Mesenchymal stem cell (in vitro differentiated cells and primary cell): ENCODE results near the gene GNG4.

Experiments
- DNase-seq: peaks from one replicate; pipeline ENCODE4 v3.0.0-alpha.2; 2013
- H2AFZ ChIP-seq: one replicate; pipeline ENCODE4 v1.6.1; 2013; ENCODE audit warnings: low read depth, mild to moderate bottlenecking, control low read depth, inconsistent platforms, low read length, moderate library complexity
- H2AK5ac ChIP-seq: 2 replicates; pipeline ENCODE4 v1.6.1; 2013; ENCODE audit warnings: low read length, moderate library complexity, mild to moderate bottlenecking, inconsistent platforms; ENCODE audit not compliant: severe bottlenecking
- H2BK120ac ChIP-seq: one replicate; pipeline ENCODE4 v1.6.1; 2013; ENCODE audit warnings: low read depth, mild to moderate bottlenecking, inconsistent platforms, low read length, moderate library complexity
- H2BK12ac ChIP-seq, 2 experiments: one replicate each; pipeline ENCODE4 v1.6.1; 2013; ENCODE audit warnings: inconsistent platforms in 2 of 2, low read length in 2 of 2, mild to moderate bottlenecking in 2 of 2, moderate library complexity in 2 of 2, control low read depth in 1 of 2
- H2BK15ac ChIP-seq: one replicate; pipeline ENCODE4 v1.6.1; 2013; ENCODE audit warnings: mild to moderate bottlenecking, low read depth, inconsistent platforms; ENCODE audit not compliant: poor library complexity, severe bottlenecking
- H2BK5ac ChIP-seq: 2 replicates; pipeline ENCODE4 v1.6.1; 2013; ENCODE audit warnings: low read depth, mild to moderate bottlenecking, low read length, control low read depth, inconsistent platforms; ENCODE audit not compliant: poor library complexity, severe bottlenecking
- H3K14ac ChIP-seq, 2 experiments: one replicate each; pipeline ENCODE4 v1.6.1; 2013; ENCODE audit warnings: inconsistent platforms in 2 of 2, low read length in 2 of 2, control low read depth in 1 of 2, mild to moderate bottlenecking in 1 of 2, moderate library complexity in 1 of 2
- H3K18ac ChIP-seq, 2 experiments: one replicate each; pipeline ENCODE4 v1.6.1; 2013; ENCODE audit warnings: inconsistent platforms in 2 of 2, low read length in 2 of 2, control low read depth in 1 of 2, low read depth in 1 of 2, mild to moderate bottlenecking in 1 of 2
- H3K23ac ChIP-seq, 2 experiments: one replicate each; pipeline ENCODE4 v1.6.1; 2013; ENCODE audit warnings: inconsistent platforms in 2 of 2, low read length in 2 of 2, mild to moderate bottlenecking in 2 of 2, moderate library complexity in 2 of 2, control low read depth in 1 of 2
- H3K27ac ChIP-seq: 2 replicates; pipeline ENCODE4 v1.5.1; 2013; ENCODE audit warnings: mild to moderate bottlenecking, moderate library complexity, low read length, control low read depth, inconsistent platforms; ENCODE audit not compliant: poor library complexity, severe bottlenecking
- H3K27me3 ChIP-seq, 2 experiments: 2 replicates each; pipeline versions ENCODE4 v1.6.1 to v1.7.0; 2013; ENCODE audit warnings: low read length in 2 of 2, mild to moderate bottlenecking in 2 of 2, moderate library complexity in 2 of 2, control low read depth in 1 of 2, inconsistent platforms in 1 of 2; ENCODE audit not compliant: control insufficient read depth in 1 of 2, insufficient read depth in 1 of 2
- H3K36me3 ChIP-seq, 2 experiments: 2 replicates each; pipeline versions ENCODE4 v1.6.1 to v1.7.0; 2013; ENCODE audit warnings: low read length in 2 of 2, control low read depth in 1 of 2, inconsistent platforms in 1 of 2, low read depth in 1 of 2, mild to moderate bottlenecking in 1 of 2; ENCODE audit not compliant: insufficient read depth in 2 of 2, control insufficient read depth in 1 of 2
- H3K4ac ChIP-seq, 2 experiments: one replicate each; pipeline ENCODE4 v1.6.1; 2013; ENCODE audit warnings: inconsistent platforms in 2 of 2, low read length in 2 of 2, mild to moderate bottlenecking in 2 of 2, moderate library complexity in 2 of 2, control low read depth in 1 of 2, low read depth in 1 of 2
- H3K4me1 ChIP-seq: 2 replicates; pipeline ENCODE4 v1.6.1; 2013; ENCODE audit warnings: low read depth, low read length, control low read depth; ENCODE audit not compliant: control insufficient read depth, insufficient read depth
- H3K4me2 ChIP-seq: 2 replicates; pipeline ENCODE4 v1.6.1; 2013; ENCODE audit warnings: low read length, mild to moderate bottlenecking, inconsistent platforms; ENCODE audit not compliant: poor library complexity, severe bottlenecking
- H3K4me3 ChIP-seq, 2 experiments: 2 replicates each; pipeline versions ENCODE4 v1.5.1 to v1.7.0; 2013; ENCODE audit warnings: low read length in 2 of 2, mild to moderate bottlenecking in 2 of 2, control low read depth in 1 of 2, low read depth in 1 of 2; ENCODE audit not compliant: insufficient read depth in 1 of 2
- H3K79me1 ChIP-seq: replicated peaks from 2 replicates; pipeline ENCODE4 v1.6.1; 2013; ENCODE audit warnings: mild to moderate bottlenecking, control low read depth, low read length, inconsistent platforms; ENCODE audit not compliant: poor library complexity, severe bottlenecking
- H3K9ac ChIP-seq: 2 replicates; pipeline ENCODE4 v1.7.0; 2013; ENCODE audit warnings: mild to moderate bottlenecking, low read length, moderate library complexity
- H3K9me3 ChIP-seq: 2 replicates; pipeline ENCODE4 v1.7.0; 2013; ENCODE audit warnings: mild to moderate bottlenecking, low read length; ENCODE audit not compliant: control insufficient read depth
- H4K8ac ChIP-seq: one replicate; pipeline ENCODE4 v1.6.1; 2013; ENCODE audit warnings: inconsistent platforms, mild to moderate bottlenecking, low read length, moderate library complexity
- H4K91ac ChIP-seq: one replicate; pipeline ENCODE4 v1.6.1; 2013; ENCODE audit warnings: mild to moderate bottlenecking, low read length, inconsistent platforms
- WGBS: methylation state at CpG from one replicate; pipeline ENCODE4 v1.1.7; 2013; ENCODE audit warnings: mixed read lengths; 5-methylcytosine and 5-hydroxymethylcytosine counted together

GNG4 gene

GRCh38 chr1:235646463-235646862, 3.1 kb downstream of the GNG4 start:
- no peak overlapping the region for H3K4me3 ChIP-seq
- H2BK15ac ChIP-seq: no peak overlapping the region
- no peak overlapping the region for H3K4me2 ChIP-seq
- no peak overlapping the region for H2BK12ac ChIP-seq
- H2BK120ac ChIP-seq: no peak overlapping the region
- no peak overlapping the region for H2AFZ ChIP-seq
- WGBS: 86% methylated on average over 9 of the region's 9 CpGs
- H3K27ac ChIP-seq: no peak overlapping the region
- no peak overlapping the region for H3K18ac ChIP-seq
- H3K14ac ChIP-seq: no peak overlapping the region
- H2BK5ac ChIP-seq: no peak overlapping the region
- H3K9me3 ChIP-seq: no peaks in the 10 kb centered on the region
- no peak overlapping the region for H3K23ac ChIP-seq
- H3K4ac ChIP-seq: no peak overlapping the region
- no peak overlapping the region for H2AK5ac ChIP-seq
- H4K8ac ChIP-seq: no peak overlapping the region
- no peaks in the 10 kb centered on the region for H3K79me1 ChIP-seq
- H3K36me3 ChIP-seq: no peaks in the 10 kb centered on the region
- no peak overlapping the region for H4K91ac ChIP-seq
- no peak overlapping the region for H3K9ac ChIP-seq
- DNase-seq: no peak
- H3K4me1 ChIP-seq: peaks cover 33% of the 10 kb centered on the region
- peaks cover 43 to 87% of the 10 kb centered on the region in 2 experiments for H3K27me3 ChIP-seq

GRCh38 chr1:235644693-235645305, 4.8 kb downstream of the GNG4 start:
- Histone ChIP-seq H2BK12ac (no peak overlapping the region), H3K79me1 (no peaks in the 10 kb centered on the region), H3K14ac (no peak overlapping the region), H3K4me2 (no peak overlapping the region), H3K23ac (no peak overlapping the region), H2BK15ac (no peak overlapping the region), H2BK5ac (no peak overlapping the region), H3K4me1 (peaks cover 24% of the 10 kb centered on the region), H3K36me3 (no peaks in the 10 kb centered on the region), H3K9me3 (no peaks in the 10 kb centered on the region), H3K4ac (no peak overlapping the region), H2BK120ac (no peak overlapping the region), H3K18ac (no peak overlapping the region), H4K91ac (no peak overlapping the region), H3K4me3 (no peak overlapping the region), H3K9ac (no peak overlapping the region), H3K27me3 (peaks cover 37 to 85% of the 10 kb centered on the region in 2 experiments), H4K8ac (no peak overlapping the region), H3K27ac (no peak overlapping the region), H2AK5ac (no peak overlapping the region), H2AFZ (no peak overlapping the region)
- 82% methylated on average over 13 of the region's 13 CpGs for WGBS
- DNase-seq: no peak

GRCh38 chr1:235643837-235644692, 5.5 kb downstream of the GNG4 start:
- Histone ChIP-seq H2AK5ac (no peak overlapping the region), H3K23ac (no peak overlapping the region), H3K18ac (no peak overlapping the region), H2BK120ac (no peak overlapping the region), H2BK12ac (no peak overlapping the region), H3K4me2 (no peak overlapping the region), H3K4me1 (peaks cover 16% of the 10 kb centered on the region), H3K79me1 (no peaks in the 10 kb centered on the region), H3K9me3 (no peaks in the 10 kb centered on the region), H4K8ac (no peak overlapping the region), H3K27ac (no peak overlapping the region), H2BK15ac (no peak overlapping the region), H3K14ac (no peak overlapping the region), H3K36me3 (no peaks in the 10 kb centered on the region), H2BK5ac (no peak overlapping the region), H3K27me3 (peaks cover 41 to 86% of the 10 kb centered on the region in 2 experiments), H3K4ac (no peak overlapping the region), H3K4me3 (no peak overlapping the region), H3K9ac (no peak overlapping the region), H2AFZ (no peak overlapping the region), H4K91ac (no peak overlapping the region)
- WGBS: 91% methylated on average over 23 of the region's 23 CpGs
- no peak for DNase-seq

- WGBS: 63% methylated on average over 11 of the region's 11 CpGs
- no peak overlapping the region for H3K27ac ChIP-seq
- no peaks in the 10 kb centered on the region for H3K9me3 ChIP-seq
Measured at GRCh38 chr1:235642943-235643371, 6.6 kb downstream of the GNG4 start.

More at GRCh38 chr1:235642943-235643371, 6.6 kb downstream of the GNG4 start:
- Histone ChIP-seq H4K91ac (no peak overlapping the region), H4K8ac (no peak overlapping the region), H3K79me1 (no peaks in the 10 kb centered on the region), H3K36me3 (no peaks in the 10 kb centered on the region), H2AFZ (no peak overlapping the region), H3K4me2 (no peak overlapping the region), H3K4me1 (peaks cover 9% of the 10 kb centered on the region), H3K23ac (no peak overlapping the region), H2BK12ac (no peak overlapping the region), H3K18ac (no peak overlapping the region), H2BK5ac (no peak overlapping the region), H3K27me3 (peaks cover 31 to 80% of the 10 kb centered on the region in 2 experiments), H2BK120ac (no peak overlapping the region), H2AK5ac (no peak overlapping the region), H3K4me3 (no peak overlapping the region), H2BK15ac (no peak overlapping the region), H3K9ac (no peak overlapping the region), H3K4ac (no peak overlapping the region), H3K14ac (no peak overlapping the region)
- DNase-seq: no peak
